GM23338 (cell line): ENCODE data around the gene GCM1.
"Not testable (repeated sequence)": the region's sequence is repeated elsewhere in the genome, so short reads cannot be mapped to it uniquely, and the experiment has no call there.

ENCODE experiments used
- CREB1 ChIP-seq: fragments of 250-450 bp; sonication (Bioruptor Pico); IDR thresholded peaks from 2 replicates; pipeline ENCODE4 v1.5.0; 2020; ENCODE audit warnings: low read depth, mild to moderate bottlenecking, moderate library complexity
- EZH2 ChIP-seq: fragments of 200-600 bp; sonication (generic); IDR thresholded peaks from one replicate; pipeline ENCODE4 v1.8.0; 2017; ENCODE audit warnings: antibody characterized with exemption, mild to moderate bottlenecking, low read depth; ENCODE audit not compliant: unreplicated experiment
- EZH2phosphoT487 ChIP-seq: fragments of 200-600 bp; sonication (generic); IDR thresholded peaks from one replicate; pipeline ENCODE4 v1.8.1; 2018; ENCODE audit warnings: antibody characterized with exemption; ENCODE audit not compliant: unreplicated experiment
- JUNB ChIP-seq: IDR thresholded peaks from one replicate; pipeline ENCODE4 v1.6.1; 2016; ENCODE audit warnings: antibody characterized with exemption; ENCODE audit not compliant: unreplicated experiment
- NANOG ChIP-seq: IDR thresholded peaks from 2 replicates; pipeline ENCODE4 v1.6.1; 2016; ENCODE audit warnings: antibody characterized with exemption, borderline replicate concordance
- POLR2AphosphoS5 ChIP-seq: IDR thresholded peaks from 2 replicates; pipeline ENCODE4 v1.6.1; 2016; ENCODE audit warnings: antibody characterized with exemption, low read depth
- ZNF331 ChIP-seq: fragments of 250-450 bp; sonication (Bioruptor Pico); IDR thresholded peaks from 2 replicates; pipeline ENCODE4 v1.5.0; 2020; ENCODE audit warnings: low read depth, mild to moderate bottlenecking, moderate library complexity
- TF ChIP-seq, protein P1 (sequence below), 2 experiments: fragments of 200-600 bp in 1 of 2; sonication (generic) in 1 of 2; conservative IDR thresholded peaks; 2 replicates each; pipeline versions ENCODE4 v1.5.1 to v1.6.1; 2016 to 2017; ENCODE audit warnings: antibody characterized with exemption in 2 of 2, low read depth in 2 of 2, mild to moderate bottlenecking in 2 of 2, moderate library complexity in 1 of 2
- TF ChIP-seq, protein P2 (sequence below): IDR thresholded peaks from 2 replicates; pipeline ENCODE4 v1.6.1; 2016; ENCODE audit warnings: antibody characterized with exemption
- TF ChIP-seq, protein P3 (sequence below): IDR thresholded peaks from one replicate; pipeline ENCODE4 v1.6.1; 2018; ENCODE audit warnings: antibody characterized with exemption; ENCODE audit not compliant: unreplicated experiment

DNA sequence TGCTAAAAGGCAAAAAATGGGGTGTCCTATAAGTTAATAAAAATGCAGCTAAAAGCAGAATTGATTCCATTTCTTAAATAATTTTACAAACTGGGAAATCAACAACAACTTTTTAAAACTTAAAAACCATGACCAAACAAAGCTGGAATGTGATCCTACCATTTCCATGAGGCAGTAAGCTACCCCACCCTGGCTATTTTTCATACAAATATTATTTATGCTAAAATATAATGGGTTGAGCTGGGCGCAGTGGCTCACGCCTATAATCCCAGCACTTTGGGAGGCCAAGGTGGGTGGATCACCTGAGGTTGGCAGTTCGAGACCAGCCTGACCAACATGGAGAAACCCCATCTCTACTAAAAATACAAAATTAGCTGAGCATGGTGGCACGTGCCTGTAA is 6.6 kb upstream of the GCM1 start:
- TF ChIP-seq, protein P1, sequence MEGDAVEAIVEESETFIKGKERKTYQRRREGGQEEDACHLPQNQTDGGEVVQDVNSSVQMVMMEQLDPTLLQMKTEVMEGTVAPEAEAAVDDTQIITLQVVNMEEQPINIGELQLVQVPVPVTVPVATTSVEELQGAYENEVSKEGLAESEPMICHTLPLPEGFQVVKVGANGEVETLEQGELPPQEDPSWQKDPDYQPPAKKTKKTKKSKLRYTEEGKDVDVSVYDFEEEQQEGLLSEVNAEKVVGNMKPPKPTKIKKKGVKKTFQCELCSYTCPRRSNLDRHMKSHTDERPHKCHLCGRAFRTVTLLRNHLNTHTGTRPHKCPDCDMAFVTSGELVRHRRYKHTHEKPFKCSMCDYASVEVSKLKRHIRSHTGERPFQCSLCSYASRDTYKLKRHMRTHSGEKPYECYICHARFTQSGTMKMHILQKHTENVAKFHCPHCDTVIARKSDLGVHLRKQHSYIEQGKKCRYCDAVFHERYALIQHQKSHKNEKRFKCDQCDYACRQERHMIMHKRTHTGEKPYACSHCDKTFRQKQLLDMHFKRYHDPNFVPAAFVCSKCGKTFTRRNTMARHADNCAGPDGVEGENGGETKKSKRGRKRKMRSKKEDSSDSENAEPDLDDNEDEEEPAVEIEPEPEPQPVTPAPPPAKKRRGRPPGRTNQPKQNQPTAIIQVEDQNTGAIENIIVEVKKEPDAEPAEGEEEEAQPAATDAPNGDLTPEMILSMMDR (conservative IDR thresholded peaks at IDR 0.05; ENCODE audit: low read depth in 2 of 2) = not testable (repeated sequence)
- not testable (repeated sequence) for TF ChIP-seq EZH2phosphoT487; EZH2; POLR2AphosphoS5; ZNF331 (CRISPR knock-in tag); JUNB; CREB1; NANOG
- TF ChIP-seq, protein P2, sequence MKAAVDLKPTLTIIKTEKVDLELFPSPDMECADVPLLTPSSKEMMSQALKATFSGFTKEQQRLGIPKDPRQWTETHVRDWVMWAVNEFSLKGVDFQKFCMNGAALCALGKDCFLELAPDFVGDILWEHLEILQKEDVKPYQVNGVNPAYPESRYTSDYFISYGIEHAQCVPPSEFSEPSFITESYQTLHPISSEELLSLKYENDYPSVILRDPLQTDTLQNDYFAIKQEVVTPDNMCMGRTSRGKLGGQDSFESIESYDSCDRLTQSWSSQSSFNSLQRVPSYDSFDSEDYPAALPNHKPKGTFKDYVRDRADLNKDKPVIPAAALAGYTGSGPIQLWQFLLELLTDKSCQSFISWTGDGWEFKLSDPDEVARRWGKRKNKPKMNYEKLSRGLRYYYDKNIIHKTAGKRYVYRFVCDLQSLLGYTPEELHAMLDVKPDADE = not testable (repeated sequence)
- TF ChIP-seq, protein P3, sequence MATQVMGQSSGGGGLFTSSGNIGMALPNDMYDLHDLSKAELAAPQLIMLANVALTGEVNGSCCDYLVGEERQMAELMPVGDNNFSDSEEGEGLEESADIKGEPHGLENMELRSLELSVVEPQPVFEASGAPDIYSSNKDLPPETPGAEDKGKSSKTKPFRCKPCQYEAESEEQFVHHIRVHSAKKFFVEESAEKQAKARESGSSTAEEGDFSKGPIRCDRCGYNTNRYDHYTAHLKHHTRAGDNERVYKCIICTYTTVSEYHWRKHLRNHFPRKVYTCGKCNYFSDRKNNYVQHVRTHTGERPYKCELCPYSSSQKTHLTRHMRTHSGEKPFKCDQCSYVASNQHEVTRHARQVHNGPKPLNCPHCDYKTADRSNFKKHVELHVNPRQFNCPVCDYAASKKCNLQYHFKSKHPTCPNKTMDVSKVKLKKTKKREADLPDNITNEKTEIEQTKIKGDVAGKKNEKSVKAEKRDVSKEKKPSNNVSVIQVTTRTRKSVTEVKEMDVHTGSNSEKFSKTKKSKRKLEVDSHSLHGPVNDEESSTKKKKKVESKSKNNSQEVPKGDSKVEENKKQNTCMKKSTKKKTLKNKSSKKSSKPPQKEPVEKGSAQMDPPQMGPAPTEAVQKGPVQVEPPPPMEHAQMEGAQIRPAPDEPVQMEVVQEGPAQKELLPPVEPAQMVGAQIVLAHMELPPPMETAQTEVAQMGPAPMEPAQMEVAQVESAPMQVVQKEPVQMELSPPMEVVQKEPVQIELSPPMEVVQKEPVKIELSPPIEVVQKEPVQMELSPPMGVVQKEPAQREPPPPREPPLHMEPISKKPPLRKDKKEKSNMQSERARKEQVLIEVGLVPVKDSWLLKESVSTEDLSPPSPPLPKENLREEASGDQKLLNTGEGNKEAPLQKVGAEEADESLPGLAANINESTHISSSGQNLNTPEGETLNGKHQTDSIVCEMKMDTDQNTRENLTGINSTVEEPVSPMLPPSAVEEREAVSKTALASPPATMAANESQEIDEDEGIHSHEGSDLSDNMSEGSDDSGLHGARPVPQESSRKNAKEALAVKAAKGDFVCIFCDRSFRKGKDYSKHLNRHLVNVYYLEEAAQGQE = not testable (repeated sequence)
